ACC112 (cell line): ENCODE measurements around the gene ADD2.

Experiments used
- H2AFZ ChIP-seq: fragments of 200-600 bp; sonication (generic); one replicate; pipeline ENCODE4 v1.6.0; 2017; ENCODE audit warnings: antibody characterized with exemption, low read length; ENCODE audit not compliant: unreplicated experiment
- H3K27ac ChIP-seq: fragments of 200-600 bp; sonication (generic); 2 replicates; pipeline ENCODE4 v1.5.1; 2014; ENCODE audit warnings: low read depth, mild to moderate bottlenecking, antibody characterized with exemption, low read length, moderate library complexity
- H3K27me3 ChIP-seq: fragments of 200-600 bp; sonication (generic); 2 replicates; pipeline ENCODE4 v1.6.1; 2014; ENCODE audit warnings: mild to moderate bottlenecking, antibody characterized with exemption, low read length, moderate library complexity, mixed read lengths; ENCODE audit not compliant: insufficient read depth
- H3K36me3 ChIP-seq: fragments of 200-600 bp; sonication (generic); 2 replicates; pipeline ENCODE4 v1.6.1; 2016; ENCODE audit warnings: mild to moderate bottlenecking, antibody characterized with exemption, low read length, moderate library complexity, mixed read lengths; ENCODE audit not compliant: insufficient read depth
- H3K4me1 ChIP-seq: fragments of 200-600 bp; sonication (generic); one replicate; pipeline ENCODE4 v1.6.1; 2016; ENCODE audit warnings: low read length, mixed read lengths; ENCODE audit not compliant: insufficient read depth, unreplicated experiment, control insufficient read depth
- H3K4me3 ChIP-seq: fragments of 200-600 bp; sonication (generic); 2 replicates; pipeline ENCODE4 v1.5.1; 2014; ENCODE audit warnings: mild to moderate bottlenecking, low read depth, low read length
- H3K79me2 ChIP-seq: fragments of 200-600 bp; sonication (generic); one replicate; pipeline ENCODE4 v1.6.0; 2016; ENCODE audit warnings: low read length; ENCODE audit not compliant: control insufficient read depth, unreplicated experiment, insufficient read depth

The ADD2 gene

DNA sequence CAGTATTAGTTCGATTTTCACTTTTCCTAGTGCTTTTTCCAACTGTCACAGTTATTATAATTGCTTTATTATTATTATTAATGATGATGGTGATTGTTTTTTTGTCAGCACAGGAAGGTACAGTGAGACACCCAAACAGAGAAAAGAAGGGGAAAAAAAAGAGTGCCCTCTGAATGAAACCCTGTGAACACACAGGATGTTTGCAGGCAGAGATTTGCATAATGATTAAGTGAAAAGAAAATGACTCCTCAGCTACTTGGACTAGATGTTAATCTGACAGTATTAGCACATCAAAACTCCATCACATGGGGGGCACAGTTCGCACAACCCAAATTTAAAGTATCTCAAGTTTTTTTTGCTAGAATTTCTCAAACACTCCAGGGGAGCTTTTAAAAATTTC is 32.9 kb downstream of the ADD2 start:
- no peaks in the 10 kb centered on the region for H3K79me2 ChIP-seq
- no peak overlapping the region for H3K27ac ChIP-seq

DNA sequence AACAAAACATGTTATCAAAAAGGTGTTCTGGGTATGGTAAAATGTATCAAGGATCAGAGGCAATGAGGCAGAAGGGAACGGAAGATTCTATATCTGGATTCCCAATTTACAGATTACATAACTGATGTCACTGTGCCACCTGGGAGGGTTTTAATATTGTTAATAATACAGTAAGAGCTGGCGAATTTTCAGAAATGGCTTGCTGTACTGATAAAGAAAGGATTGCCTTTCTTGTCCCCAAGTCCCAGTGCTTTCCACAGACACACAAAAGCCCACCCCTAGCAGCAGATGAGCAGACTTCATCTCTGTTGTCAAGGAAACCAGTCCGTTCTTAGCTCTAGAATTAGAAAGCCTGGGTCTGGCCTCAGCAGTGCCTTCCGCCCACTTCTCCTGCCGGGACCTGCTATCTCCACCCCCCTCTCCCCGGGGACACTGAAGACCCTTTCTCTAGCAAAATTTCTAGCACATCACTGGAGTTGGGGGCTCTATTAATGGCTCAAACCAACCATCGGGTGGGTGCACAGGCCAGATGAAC is 34.3 kb downstream of the ADD2 start:
- Histone ChIP-seq H3K4me1 (no peaks in the 10 kb centered on the region), H2AFZ (no peak overlapping the region), H3K27ac (no peak overlapping the region), H3K36me3 (no peaks in the 10 kb centered on the region), H3K4me3 (no peak overlapping the region), H3K79me2 (no peaks in the 10 kb centered on the region), H3K27me3 (peaks cover 74% of the 10 kb centered on the region)

More for the DNA sequence above, 32.9 kb downstream of the ADD2 start:
- no peaks in the 10 kb centered on the region for H3K4me1 ChIP-seq
- H3K36me3 ChIP-seq = no peaks in the 10 kb centered on the region
- no peak overlapping the region for H3K4me3 ChIP-seq
- no peak overlapping the region for H2AFZ ChIP-seq
- peaks cover 82% of the 10 kb centered on the region for H3K27me3 ChIP-seq

DNA sequence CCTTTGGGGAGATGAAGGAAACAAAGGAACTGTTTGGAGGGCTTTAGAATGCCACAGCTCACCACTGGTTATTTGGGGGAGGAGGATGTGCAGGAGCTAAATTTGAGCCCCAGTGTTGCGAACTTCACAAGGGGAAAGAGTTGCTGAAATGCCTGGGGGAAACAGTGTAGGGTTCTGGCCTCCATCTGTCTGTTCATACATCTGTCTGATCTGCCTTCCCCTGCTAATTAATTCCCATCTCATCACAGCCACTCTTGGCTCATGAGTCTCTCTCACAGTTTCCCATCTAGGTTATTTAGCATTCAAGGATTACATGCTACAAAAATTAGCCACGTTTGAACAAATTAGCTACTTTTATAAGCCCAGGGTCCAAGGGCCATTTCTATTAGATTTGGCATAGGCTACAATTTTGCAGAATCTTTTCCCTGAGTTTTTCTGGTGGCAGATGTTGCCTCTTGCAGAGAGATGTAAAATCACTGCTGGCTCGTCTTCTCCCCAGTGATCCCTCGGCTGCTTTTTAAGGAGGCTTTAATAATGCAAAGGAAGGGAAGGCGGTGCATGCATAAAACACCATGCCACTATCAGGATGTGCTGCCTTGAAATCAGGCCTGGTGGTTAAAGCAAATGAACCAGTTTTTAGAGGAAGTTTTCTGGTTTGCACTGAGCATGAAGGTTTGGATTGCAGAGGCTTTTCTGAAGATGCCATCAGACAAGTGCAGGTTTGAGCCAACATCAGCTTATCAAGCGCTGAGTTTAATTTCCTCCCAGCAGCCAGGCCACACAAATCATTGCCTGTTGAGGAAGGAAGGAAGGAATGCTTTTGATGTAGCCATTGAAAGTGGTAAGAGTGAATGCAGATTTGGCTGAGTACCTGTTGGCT is 35.0 kb downstream of the ADD2 start:
- Histone ChIP-seq H3K27me3 (peaks cover 69% of the 10 kb centered on the region), H3K4me1 (no peaks in the 10 kb centered on the region), H3K36me3 (no peaks in the 10 kb centered on the region), H3K79me2 (no peaks in the 10 kb centered on the region), H3K4me3 (no peak overlapping the region), H2AFZ (no peak overlapping the region), H3K27ac (no peak overlapping the region)

DNA sequence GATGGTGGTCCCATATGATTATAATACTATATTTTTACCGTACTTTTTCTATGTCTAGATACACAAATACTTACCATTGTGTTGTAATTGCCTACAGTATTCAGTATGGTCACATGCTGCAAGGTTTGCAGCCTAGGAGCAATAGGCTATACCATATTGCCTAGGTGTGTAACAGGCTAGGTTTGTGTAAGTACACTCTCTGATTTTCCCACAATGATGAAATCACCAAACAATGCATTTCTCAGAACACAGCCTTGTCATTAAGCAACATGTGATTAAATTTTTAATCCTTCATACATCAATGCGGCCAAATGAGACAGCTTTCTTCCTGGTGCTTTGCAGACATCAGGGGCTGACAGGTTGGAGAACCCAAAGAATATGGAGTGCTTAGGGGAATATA is 37.3 kb downstream of the ADD2 start:
- Histone ChIP-seq H3K79me2 (no peaks in the 10 kb centered on the region), H3K36me3 (no peaks in the 10 kb centered on the region), H3K27ac (no peak overlapping the region), H3K27me3 (peaks cover 56% of the 10 kb centered on the region), H3K4me1 (no peaks in the 10 kb centered on the region), H2AFZ (no peak overlapping the region), H3K4me3 (no peak overlapping the region)

DNA sequence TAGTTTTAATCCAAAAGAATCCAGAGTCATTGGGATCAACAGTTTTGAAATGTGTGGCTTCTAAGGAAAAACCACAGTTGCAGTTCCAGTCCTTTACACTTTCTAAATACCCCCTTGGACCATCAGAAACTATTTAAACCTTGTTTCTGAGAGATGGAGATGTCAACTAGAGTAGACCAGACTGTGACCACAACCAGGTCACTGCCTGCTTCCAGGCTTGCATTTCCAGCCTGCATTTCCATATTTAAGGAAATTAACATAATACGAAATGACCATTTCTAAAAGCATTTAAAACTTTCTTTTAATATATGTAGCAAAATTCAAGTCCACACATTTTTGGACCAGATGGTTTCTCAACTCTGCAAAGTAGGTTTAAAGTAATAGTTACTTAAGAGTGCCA is 38.4 kb downstream of the ADD2 start:
- Histone ChIP-seq H3K27me3 (peaks cover 47% of the 10 kb centered on the region), H3K4me1 (no peaks in the 10 kb centered on the region), H3K36me3 (no peaks in the 10 kb centered on the region), H3K4me3 (no peak overlapping the region), H3K79me2 (no peaks in the 10 kb centered on the region), H3K27ac (no peak overlapping the region), H2AFZ (no peak overlapping the region)

DNA sequence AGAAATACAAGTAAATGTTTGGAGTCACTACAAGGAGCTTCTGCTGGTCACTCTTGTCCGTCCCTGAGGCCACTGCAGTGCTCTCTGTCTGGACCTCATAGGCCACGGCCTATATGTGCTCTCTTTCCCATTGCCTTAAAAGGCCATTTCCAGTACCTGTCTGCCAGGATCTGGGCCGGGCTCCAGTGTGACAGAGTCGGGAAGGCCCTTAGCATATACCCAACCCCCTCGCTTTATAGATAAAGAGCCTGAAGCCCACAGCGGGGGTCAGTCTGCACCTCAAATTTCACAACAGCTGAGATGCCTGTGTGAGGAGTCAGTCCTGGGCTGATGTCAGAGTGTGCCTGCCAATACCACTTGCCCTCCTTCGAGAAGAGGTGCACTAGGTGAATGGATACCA is 39.9 kb downstream of the ADD2 start:
- Histone ChIP-seq H3K27ac (no peak overlapping the region), H3K4me3 (no peak overlapping the region), H3K4me1 (no peaks in the 10 kb centered on the region), H3K27me3 (peaks cover 32% of the 10 kb centered on the region), H3K36me3 (no peaks in the 10 kb centered on the region), H2AFZ (no peak overlapping the region), H3K79me2 (no peaks in the 10 kb centered on the region)

DNA sequence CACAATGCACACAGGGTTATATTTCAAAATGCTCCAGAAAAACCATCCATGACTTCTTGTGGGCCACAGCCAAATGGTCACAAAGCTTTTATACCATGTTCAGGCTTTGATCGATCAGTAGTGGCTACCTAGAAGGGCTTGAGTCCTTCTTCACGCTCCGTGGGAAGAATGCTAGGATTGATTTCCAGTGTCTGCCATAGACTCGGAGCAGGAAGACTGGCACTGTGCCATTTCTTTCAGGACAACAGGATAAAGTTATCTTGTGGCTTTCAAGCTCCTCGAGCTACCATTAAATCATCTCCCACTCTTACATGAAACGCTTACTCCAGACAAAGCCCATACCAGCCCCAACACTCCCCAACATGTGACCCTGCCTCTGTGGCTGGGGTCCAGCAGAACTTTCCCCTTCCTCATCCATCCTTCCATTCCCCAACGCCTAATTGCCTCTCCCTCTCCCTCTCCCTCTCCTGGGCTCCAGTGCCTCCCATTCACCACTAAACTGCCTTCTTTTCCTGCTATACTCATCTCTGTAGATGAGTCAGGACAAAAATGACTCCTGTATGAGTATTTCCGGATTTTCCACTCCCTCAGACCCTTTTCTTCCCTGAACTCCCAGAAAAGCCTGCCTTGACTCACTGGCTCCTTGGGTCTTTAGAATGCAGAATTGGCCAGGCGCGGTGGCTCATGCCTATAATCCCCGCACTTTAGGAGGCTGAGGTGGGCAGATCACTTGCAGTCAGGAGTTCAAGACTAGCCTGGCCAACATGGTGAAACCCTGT is 40.9 kb downstream of the ADD2 start:
- no peaks in the 10 kb centered on the region for H3K36me3 ChIP-seq
- no peaks in the 10 kb centered on the region for H3K4me1 ChIP-seq
- no peaks in the 10 kb centered on the region for H3K79me2 ChIP-seq
- H3K27me3 ChIP-seq = peaks cover 22% of the 10 kb centered on the region
- no peak overlapping the region for H2AFZ ChIP-seq
- H3K4me3 ChIP-seq = no peak overlapping the region
- H3K27ac ChIP-seq = no peak overlapping the region

DNA sequence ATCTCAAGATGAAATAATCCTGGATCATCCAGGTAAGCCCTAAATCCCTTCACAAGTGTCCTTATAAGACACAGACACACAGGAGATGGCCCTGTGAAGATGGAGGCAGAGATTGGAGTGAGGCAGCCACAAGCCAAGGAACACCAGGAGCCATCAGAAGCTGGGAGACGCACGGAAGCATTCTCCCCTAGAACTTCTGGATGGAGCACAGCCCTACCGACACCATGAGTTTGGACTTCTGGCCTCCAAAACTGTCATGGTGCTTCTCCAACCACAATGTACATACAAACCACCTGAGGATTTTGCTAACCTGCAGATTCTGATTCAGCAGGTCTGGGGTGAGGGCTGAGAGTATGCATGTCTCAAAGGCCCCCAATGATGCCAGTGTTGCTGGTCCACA is 42.5 kb downstream of the ADD2 start:
- Histone ChIP-seq H3K4me1 (no peaks in the 10 kb centered on the region), H3K4me3 (no peak overlapping the region), H3K27ac (no peak overlapping the region), H3K27me3 (peaks cover 17% of the 10 kb centered on the region), H2AFZ (no peak overlapping the region), H3K36me3 (no peaks in the 10 kb centered on the region), H3K79me2 (no peaks in the 10 kb centered on the region)

DNA sequence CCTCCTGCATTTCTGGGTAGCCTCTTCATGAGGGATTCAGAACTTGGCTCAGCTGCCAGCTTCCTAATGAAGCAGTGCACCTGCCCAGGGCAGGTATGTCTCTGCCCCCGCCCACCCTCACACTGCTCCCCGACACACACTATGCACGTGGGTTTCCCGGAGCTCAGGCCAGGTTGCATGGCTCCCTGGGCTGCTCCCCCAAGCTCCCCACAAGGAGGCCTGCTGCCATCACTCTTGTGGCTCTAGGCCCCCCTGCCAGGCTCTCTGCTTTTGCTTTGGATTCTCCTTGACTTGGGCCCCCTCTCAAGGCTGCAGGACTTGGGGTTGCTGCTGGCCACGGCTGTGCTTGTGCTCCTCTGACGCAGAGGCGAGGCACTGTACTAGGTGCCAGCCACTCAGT is 43.6 kb downstream of the ADD2 start:
- Histone ChIP-seq H3K4me3 (no peak overlapping the region), H3K4me1 (no peaks in the 10 kb centered on the region), H2AFZ (no peak overlapping the region), H3K36me3 (no peaks in the 10 kb centered on the region), H3K27ac (no peak overlapping the region), H3K79me2 (no peaks in the 10 kb centered on the region), H3K27me3 (peaks cover 17% of the 10 kb centered on the region)

DNA sequence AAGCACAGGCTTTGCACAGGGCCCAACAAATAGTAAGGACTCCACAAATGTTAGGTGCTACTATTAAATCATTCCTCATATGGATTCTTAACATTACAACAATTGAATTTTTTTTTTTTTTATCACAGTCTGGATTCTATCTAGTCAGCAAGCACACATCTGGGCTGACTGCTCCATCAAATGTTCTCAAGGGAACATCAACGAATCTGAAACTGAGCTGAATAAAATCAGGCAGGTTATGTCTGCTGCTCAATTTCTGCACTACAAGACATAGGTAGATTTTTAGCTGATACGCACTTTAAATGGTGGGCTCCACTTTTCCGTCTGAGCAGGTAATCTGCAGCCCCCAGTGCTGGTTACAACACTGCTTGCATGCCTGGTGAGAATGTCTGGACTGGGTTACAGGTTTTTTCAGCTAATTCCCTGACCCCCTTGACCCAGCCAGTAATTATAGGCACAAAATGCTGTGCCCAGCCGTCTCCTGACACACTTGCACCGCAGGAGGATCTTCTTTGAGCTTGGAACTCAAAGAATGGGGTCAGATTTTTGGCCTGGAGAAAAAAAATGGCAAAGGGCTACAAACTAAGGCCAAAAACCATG is 44.6 kb downstream of the ADD2 start:
- no peak overlapping the region for H3K27ac ChIP-seq
- H3K4me1 ChIP-seq = no peaks in the 10 kb centered on the region
- no peaks in the 10 kb centered on the region for H3K79me2 ChIP-seq
- H2AFZ ChIP-seq = no peak overlapping the region
- H3K27me3 ChIP-seq = peaks cover 26% of the 10 kb centered on the region
- H3K4me3 ChIP-seq = no peak overlapping the region
- H3K36me3 ChIP-seq = no peaks in the 10 kb centered on the region
